SK-N-SH treated with all-trans-retinoic acid at 6 μM for 48 hours (cell line): Measurements from ENCODE around the gene FOSL2.

ENCODE experiments used
- ATAC-seq: fragments of 200-7000 bp; cut with Tn5 transposase; 3 replicates; pipeline ENCODE4 v1.9.1; 2020; ENCODE audit warnings: mild to moderate bottlenecking, moderate library complexity
- ARNTL ChIP-seq: fragments of 450-650 bp; formaldehyde crosslinking; IDR thresholded peaks from 2 replicates; pipeline ENCODE4 v1.5.0; 2020; ENCODE audit warnings: low read depth, mild to moderate bottlenecking, moderate library complexity, borderline replicate concordance
- BACH2 ChIP-seq: fragments of 250-450 bp; sonication (Bioruptor Pico); IDR thresholded peaks from 2 replicates; pipeline ENCODE4 v1.9.0; 2021; ENCODE audit warnings: mild to moderate bottlenecking, borderline replicate concordance
- CREB5 ChIP-seq: fragments of 250-450 bp; sonication (Bioruptor Pico); IDR thresholded peaks from 2 replicates; pipeline ENCODE4 v1.5.1; 2020; ENCODE audit warnings: low read depth, mild to moderate bottlenecking, moderate library complexity
- CSDC2 ChIP-seq: fragments of 250-450 bp; sonication (Bioruptor Pico); IDR thresholded peaks from 2 replicates; pipeline ENCODE4 v1.5.0; 2020; ENCODE audit warnings: mild to moderate bottlenecking, moderate library complexity
- CSRNP3 ChIP-seq: fragments of 250-450 bp; sonication (Bioruptor Pico); IDR thresholded peaks from 2 replicates; pipeline ENCODE4 v1.5.1; 2021; ENCODE audit warnings: mild to moderate bottlenecking, moderate library complexity
- ESRRG ChIP-seq: fragments of 250-450 bp; sonication (Bioruptor Pico); IDR thresholded peaks from 2 replicates; pipeline ENCODE4 v1.6.1; 2021; ENCODE audit warnings: mild to moderate bottlenecking
- GLIS3 ChIP-seq: fragments of 250-450 bp; sonication (Bioruptor Pico); IDR thresholded peaks from 2 replicates; pipeline ENCODE4 v1.5.0; 2020; ENCODE audit warnings: mild to moderate bottlenecking, moderate library complexity
- ISL1 ChIP-seq: fragments of 250-450 bp; sonication (Bioruptor Pico); IDR thresholded peaks from 2 replicates; pipeline ENCODE4 v2.1.2; 2022; ENCODE audit warnings: mild to moderate bottlenecking, moderate library complexity
- OSR1 ChIP-seq: fragments of 250-450 bp; sonication (Bioruptor Pico); IDR thresholded peaks from 2 replicates; pipeline ENCODE4 v1.8.0; 2022; ENCODE audit warnings: moderate library complexity, mild to moderate bottlenecking, inconsistent platforms
- POU6F1 ChIP-seq: fragments of 250-450 bp; sonication (Bioruptor Pico); IDR thresholded peaks from 2 replicates; pipeline ENCODE4 v1.8.0; 2021; ENCODE audit warnings: low read depth, mild to moderate bottlenecking, moderate library complexity, borderline replicate concordance
- PPARA ChIP-seq: fragments of 250-450 bp; sonication (Bioruptor Pico); IDR thresholded peaks from 2 replicates; pipeline ENCODE4 v1.5.0; 2020; ENCODE audit warnings: mild to moderate bottlenecking, borderline replicate concordance
- RARB ChIP-seq: fragments of 250-450 bp; sonication (Bioruptor Pico); IDR thresholded peaks from 2 replicates; pipeline ENCODE4 v1.8.0; 2021; ENCODE audit warnings: mild to moderate bottlenecking, moderate library complexity
- TCF4 ChIP-seq: fragments of 250-450 bp; sonication (Bioruptor Pico); IDR thresholded peaks from 2 replicates; pipeline ENCODE4 v1.8.0; 2021; ENCODE audit warnings: mild to moderate bottlenecking, moderate library complexity, borderline replicate concordance
- TOX ChIP-seq: fragments of 250-450 bp; sonication (Bioruptor Pico); IDR thresholded peaks from 2 replicates; pipeline ENCODE4 v1.8.0; 2021; ENCODE audit warnings: mild to moderate bottlenecking, moderate library complexity, borderline replicate concordance
- TSHZ2 ChIP-seq: fragments of 250-450 bp; sonication (Bioruptor Pico); IDR thresholded peaks from 2 replicates; pipeline ENCODE4 v1.5.0; 2020; ENCODE audit warnings: mild to moderate bottlenecking, moderate library complexity
- ZC3H10 ChIP-seq: fragments of 250-450 bp; sonication (Bioruptor Pico); IDR thresholded peaks from 2 replicates; pipeline ENCODE4 v1.5.1; 2021; ENCODE audit warnings: mild to moderate bottlenecking, moderate library complexity
- ZFP3 ChIP-seq: fragments of 250-450 bp; sonication (Bioruptor Pico); IDR thresholded peaks from 2 replicates; pipeline ENCODE4 v1.5.0; 2020; ENCODE audit warnings: mild to moderate bottlenecking, moderate library complexity
- ZFP30 ChIP-seq: fragments of 450-650 bp; formaldehyde crosslinking; IDR thresholded peaks from 2 replicates; pipeline ENCODE4 v1.5.0; 2022; ENCODE audit warnings: mild to moderate bottlenecking, moderate library complexity
- ZNF70 ChIP-seq: fragments of 450-650 bp; formaldehyde crosslinking; IDR thresholded peaks from 2 replicates; pipeline ENCODE4 v1.5.0; 2020; ENCODE audit warnings: mild to moderate bottlenecking, moderate library complexity
- ZNF8 ChIP-seq: fragments of 450-650 bp; formaldehyde crosslinking; IDR thresholded peaks from 2 replicates; pipeline ENCODE4 v1.5.0; 2020; ENCODE audit warnings: mild to moderate bottlenecking, moderate library complexity

Gene FOSL2

GRCh38 chr2:28412625-28413151 is 20.0 kb downstream of the FOSL2 start:
- ATAC-seq = no peak
- TF ChIP-seq TSHZ2 (no peak), CREB5 (CRISPR knock-in tag) (no peak), CSRNP3 (CRISPR knock-in tag) (no peak), RARB (no peak), OSR1 (CRISPR knock-in tag) (no peak), CSDC2 (CRISPR knock-in tag) (no peak), ZFP3 (CRISPR knock-in tag) (no peak), ZNF8 (CRISPR knock-in tag) (no peak), TCF4 (CRISPR knock-in tag) (no peak)
- TF ChIP-seq, all 23 proteins: peak for 0

- peak; percentile 10; the same call in 2 of the 3 replicates for ATAC-seq
- TF ChIP-seq ESRRG (CRISPR knock-in tag) (no peak), ZNF8 (CRISPR knock-in tag) (no peak), ZC3H10 (no peak), BACH2 (CRISPR knock-in tag) (no peak), ZFP3 (CRISPR knock-in tag) (no peak), ISL1 (no peak), CSRNP3 (CRISPR knock-in tag) (no peak), GLIS3 (CRISPR knock-in tag) (no peak), TSHZ2 (no peak), RARB (no peak), TCF4 (CRISPR knock-in tag) (no peak), ARNTL (CRISPR knock-in tag) (no peak), POU6F1 (CRISPR knock-in tag) (no peak), ZNF70 (no peak), ZFP30 (CRISPR knock-in tag) (no peak), PPARA (CRISPR knock-in tag) (no peak), CSDC2 (CRISPR knock-in tag) (no peak), TOX (CRISPR knock-in tag) (no peak)
These were observed 20.7 kb downstream of the FOSL2 start for GRCh38 chr2:28413152-28413898.
